ENCODE results near the gene CES2.
"Not testable (repeated sequence)": the region's sequence is repeated elsewhere in the genome, so short reads cannot be mapped to it uniquely, and the experiment has no call there.

Gene CES2

DNA sequence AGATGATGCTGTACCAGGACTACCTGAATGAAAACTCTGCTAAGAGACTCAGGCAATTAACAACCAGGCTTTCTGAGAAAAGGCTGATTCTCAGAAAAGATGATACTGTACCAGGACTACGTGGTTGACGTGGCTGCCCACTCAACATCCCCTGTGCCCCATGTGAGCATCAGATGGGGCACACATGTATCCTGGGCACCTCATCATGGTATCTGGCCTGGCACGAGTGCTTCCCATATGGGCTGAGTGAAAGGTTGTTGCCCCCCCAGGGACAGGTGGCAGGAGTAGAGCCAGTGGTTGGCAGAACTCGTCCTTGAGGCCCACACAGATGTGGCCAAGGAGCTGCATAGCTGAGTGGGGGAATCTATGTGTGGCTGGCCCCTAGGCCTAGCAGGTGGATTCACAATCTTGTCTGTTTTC is 49.6 kb downstream of the CES2 start:
- no peak for DNase-seq (ENCODE audit: low spot score)

DNA sequence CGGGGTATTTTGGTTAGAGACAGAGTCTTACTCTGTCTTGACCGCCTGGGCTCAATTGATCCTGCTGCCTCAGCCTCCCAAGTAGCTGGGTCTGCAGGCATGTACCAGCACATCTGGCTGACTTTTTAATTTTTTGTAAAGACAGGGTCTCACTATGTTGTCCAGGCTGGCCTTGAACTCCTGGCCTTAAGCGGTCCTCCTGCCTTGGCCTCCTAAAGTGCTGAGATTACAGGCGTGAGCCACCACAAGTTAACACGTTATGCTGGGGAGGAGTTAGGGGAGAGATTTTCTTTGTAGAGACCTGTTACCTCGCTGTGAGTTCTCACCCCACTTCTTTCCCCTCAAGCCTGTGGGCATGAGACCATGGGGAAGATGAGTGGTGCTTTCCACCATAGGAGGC is 51.2 kb downstream of the CES2 start:
- no peak for DNase-seq (ENCODE audit: low spot score)

DNA sequence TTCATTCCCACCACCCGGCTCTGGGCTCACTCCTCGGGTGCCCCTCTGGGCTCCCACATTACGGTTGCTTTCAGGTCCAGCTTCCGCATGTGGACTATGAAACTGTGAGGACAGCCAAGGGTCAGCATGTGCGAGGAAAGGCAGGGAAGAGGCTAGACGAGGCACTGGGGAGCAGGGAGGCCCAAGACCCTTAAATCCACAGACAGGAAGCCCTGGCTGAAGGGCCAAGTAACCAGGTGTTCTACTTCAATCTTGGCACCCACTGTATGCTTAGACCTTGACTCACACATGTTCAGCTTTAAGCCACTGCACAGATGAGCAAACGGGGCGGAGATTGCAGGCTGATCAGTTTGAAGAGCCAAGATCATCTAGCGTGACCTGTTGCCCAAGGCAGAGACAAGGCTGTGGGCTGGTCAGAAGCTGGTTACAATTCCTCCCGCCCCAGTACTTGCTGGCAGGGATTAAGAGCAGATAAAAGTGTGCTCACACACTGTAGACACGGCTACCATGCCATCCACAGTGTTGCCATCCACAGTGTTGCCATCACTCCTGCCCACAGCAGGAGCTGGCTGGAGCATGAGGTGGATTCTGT is 53.0 kb downstream of the CES2 start, which contains the start of gene CES4A:
Gene CES4A, plus strand, starts transcription at position 393 of the 592 bp plus-strand sequence. Its CDS starts 184 bp downstream, at position 577.
- DNase-seq (ENCODE audit: low spot score): no peak

DNA sequence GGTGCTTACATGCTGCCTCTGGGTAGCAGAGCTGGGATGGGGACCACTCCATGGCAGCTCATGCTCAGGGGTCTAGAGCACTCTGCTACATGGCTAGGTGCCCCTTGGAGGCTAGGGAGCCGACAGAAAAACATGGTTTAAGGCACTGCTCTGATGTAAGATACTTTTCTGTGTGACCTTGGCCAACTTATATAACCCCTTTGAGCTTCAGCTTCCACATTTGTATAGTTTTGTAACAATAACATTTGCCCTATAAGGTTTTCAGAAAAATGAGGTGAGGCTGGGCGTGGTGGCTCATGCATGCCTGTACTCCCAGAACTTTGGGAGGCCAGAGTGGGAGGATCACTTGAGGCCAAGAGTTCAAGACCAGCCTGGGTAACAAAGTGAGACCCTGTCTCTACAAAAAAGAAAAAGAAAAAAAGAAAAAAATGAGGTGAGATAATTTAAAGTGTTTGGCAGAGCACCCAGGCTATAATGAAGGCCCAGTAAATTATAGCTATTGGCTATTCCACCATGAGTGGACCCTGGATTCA is 56.3 kb downstream of the CES2 start:
- DNase-seq (ENCODE audit: low spot score): no peak

DNA sequence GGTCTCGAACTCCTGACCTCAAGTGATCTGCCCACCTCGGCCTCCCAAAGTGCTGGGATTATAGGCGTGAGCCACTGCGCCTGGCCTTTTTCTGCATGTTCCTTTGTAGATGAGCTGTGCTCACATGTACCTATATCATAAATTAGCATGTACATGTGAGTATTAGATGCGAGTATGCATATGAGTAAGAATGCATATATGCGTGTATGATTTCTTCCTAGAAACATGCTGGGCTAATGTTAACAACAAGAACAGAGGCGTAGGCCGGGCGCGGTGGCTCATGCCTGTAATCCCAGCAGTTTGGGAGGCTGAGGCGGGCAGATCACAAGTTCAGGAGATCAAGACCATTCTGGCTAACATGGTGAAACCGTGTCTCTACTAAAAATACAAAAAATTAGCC is 58.2 kb downstream of the CES2 start:
- not testable (repeated sequence) for DNase-seq (ENCODE audit: low spot score)

All from HuH-7 (cell line).